ENCODE data around the gene ESYT3. TPM values are rescaled to one million over a fixed set of nuclear protein-coding genes. Genes with fewer than 3 reads are reported as not detected.

Gene ESYT3
- total RNA-seq, 1 experiment from 2014 or later, result 6.3 TPM

- H3T11ph ChIP-seq (ENCODE audit: low read length), result no peak overlapping the region
- H2BK5ac ChIP-seq (ENCODE audit: insufficient read length, low read length), result no peak overlapping the region
- no peak overlapping the region for H3K9ac ChIP-seq (ENCODE audit: extremely low read depth, insufficient read length, low read length)
- no peak for DNase-seq
- no peak overlapping the region for H2BK120ac ChIP-seq (ENCODE audit: low read depth, low read length, poor library complexity, severe bottlenecking)
- H2BK12ac ChIP-seq (ENCODE audit: insufficient read length, low read depth, low read length), result no peak overlapping the region
- no peaks in the 10 kb centered on the region for H3K23me2 ChIP-seq (ENCODE audit: insufficient read length, low read depth, low read length, poor library complexity, severe bottlenecking)
- H4K91ac ChIP-seq (ENCODE audit: insufficient read length, low read depth, low read length), result no peak overlapping the region
- no peak overlapping the region for H2BK15ac ChIP-seq (ENCODE audit: low read depth, low read length)
- no peaks in the 10 kb centered on the region for H3K79me1 ChIP-seq (ENCODE audit: insufficient read depth, low read depth, low read length, poor library complexity, severe bottlenecking)
- no peak overlapping the region for H3K4me2 ChIP-seq (ENCODE audit: insufficient read depth, insufficient read length, low read length)
- H3K27ac ChIP-seq (ENCODE audit: insufficient read length, low read depth, low read length), result no peak overlapping the region
- H3K4ac ChIP-seq (ENCODE audit: low read depth, low read length), result no peak overlapping the region
- no peak overlapping the region for H3K4me3 Mint-ChIP-seq
- no peak overlapping the region for H3K56ac ChIP-seq (ENCODE audit: insufficient read length, low read depth, low read length)
- H4K8ac ChIP-seq (replicated peaks; ENCODE audit: insufficient read length, low read depth, low read length), result no peak overlapping the region
- H2AFZ ChIP-seq (ENCODE audit: low read length), result no peak overlapping the region
- H3K9me3 Mint-ChIP-seq, result no peaks in the 10 kb centered on the region
- no peak overlapping the region for H4K5ac ChIP-seq (ENCODE audit: insufficient read length, low read depth, low read length)
- no peak overlapping the region for H2AK5ac ChIP-seq (ENCODE audit: insufficient read length, low read length)
- no peaks in the 10 kb centered on the region for H3K27me3 ChIP-seq (ENCODE audit: insufficient read depth, low read length)
- H3K23ac ChIP-seq (ENCODE audit: insufficient read length, low read depth, low read length), result no peak overlapping the region
- H3K27ac Mint-ChIP-seq, result peak overlapping the region in 1 of 3 experiments; percentile 50; a peak in 2 of 7 replicates
- H3K18ac ChIP-seq (ENCODE audit: insufficient read length, low read depth, low read length), result no peak overlapping the region
- H3K4me1 Mint-ChIP-seq, result peaks cover 13% of the 10 kb centered on the region in 2 experiments
- no peaks in the 10 kb centered on the region for H3K27me3 Mint-ChIP-seq (ENCODE audit: low read depth)
- no peak overlapping the region for H3K14ac ChIP-seq (ENCODE audit: insufficient read depth, low read length)
- H3K4me1 ChIP-seq (ENCODE audit: insufficient read depth, low read length), result no peaks in the 10 kb centered on the region
- no peaks in the 10 kb centered on the region for H3K79me2 ChIP-seq (ENCODE audit: insufficient read depth, low read length)
- H4K20me1 ChIP-seq (ENCODE audit: control insufficient read depth, insufficient read depth, insufficient read length), result no peaks in the 10 kb centered on the region
- no peak overlapping the region for H2BK20ac ChIP-seq (ENCODE audit: low read depth, low read length, poor library complexity, severe bottlenecking)
- TF ChIP-seq CTCF (conservative IDR thresholded peaks at IDR 0.05), result no peak
- H3K9me3 ChIP-seq (ENCODE audit: control insufficient read depth, low read depth, low read length), result no peaks in the 10 kb centered on the region
- WGBS (ENCODE audit: extremely low coverage, insufficient read length, low lambda C conversion rate), result no CpG with 5 or more reads among the region's 4 CpGs
- no peaks in the 10 kb centered on the region for H3K36me3 Mint-ChIP-seq (ENCODE audit: insufficient read depth in 1 of 3, low read depth in 3 of 3)
Observed at GRCh38 chr3:138445654-138446053, 11.2 kb downstream of the ESYT3 start.
